Measurements from ENCODE around the gene IL22RA2.

Gene IL22RA2

DNA sequence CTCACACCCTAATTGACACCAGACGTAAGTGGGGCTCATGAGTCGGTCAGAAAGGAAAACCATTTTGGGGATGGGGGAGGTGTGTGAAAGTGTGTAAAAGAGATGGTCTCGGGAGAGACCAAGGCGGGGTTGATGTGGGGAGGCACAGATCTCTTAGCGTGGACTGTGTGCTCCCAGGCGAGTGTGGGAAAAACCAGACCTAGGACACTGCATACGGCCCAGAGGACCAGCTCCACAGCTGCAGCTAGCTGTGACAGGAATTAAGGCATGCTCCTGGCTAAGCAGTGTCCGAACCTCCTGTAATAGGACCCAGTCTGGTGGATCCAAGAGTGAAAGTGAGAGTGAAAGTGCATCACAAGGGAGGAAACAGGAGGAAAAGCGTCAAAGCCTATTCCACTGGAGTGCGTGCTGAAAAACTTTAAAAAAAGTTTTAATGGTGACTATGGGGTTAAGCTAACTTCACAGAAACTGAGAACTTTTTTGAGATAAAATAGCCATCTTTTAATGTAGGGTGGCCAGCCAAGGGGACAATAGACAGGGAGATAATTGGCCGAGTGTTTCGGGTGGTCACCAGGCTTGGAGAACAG is 9.6 kb downstream of the IL22RA2 start:
- Histone ChIP-seq H3K27ac (no peak overlapping the region), H3K4me1 (ENCODE audit: control insufficient read depth in 1 of 2, insufficient read depth in 1 of 2, low read depth in 1 of 2, low read length in 1 of 2) (peaks cover 48 to 78% of the 10 kb centered on the region in 2 experiments), H3K9me3 (no peaks in the 10 kb centered on the region), H3K27me3 (no peaks in the 10 kb centered on the region), H3K4me3 (ENCODE audit: low read depth in 1 of 2, low read length in 1 of 2) (no peak overlapping the region), H3K36me3 (no peaks in the 10 kb centered on the region)
- no peak for TF ChIP-seq CTCF (IDR thresholded peaks at IDR 0.05)

- TF ChIP-seq CTCF (IDR thresholded peaks at IDR 0.05): no peak
- no peak overlapping the region for H3K27ac ChIP-seq
- peaks cover 58 to 88% of the 10 kb centered on the region in 2 experiments for H3K4me1 ChIP-seq (ENCODE audit: control insufficient read depth in 1 of 2, insufficient read depth in 1 of 2, low read depth in 1 of 2, low read length in 1 of 2)
- H3K36me3 ChIP-seq: no peaks in the 10 kb centered on the region
- H3K4me3 ChIP-seq (ENCODE audit: low read depth in 1 of 2, low read length in 1 of 2): no peak overlapping the region
- H3K27me3 ChIP-seq: no peaks in the 10 kb centered on the region
- no peaks in the 10 kb centered on the region for H3K9me3 ChIP-seq
Measured at GRCh38 chr6:137162692-137163306, 10.6 kb downstream of the IL22RA2 start.

DNA sequence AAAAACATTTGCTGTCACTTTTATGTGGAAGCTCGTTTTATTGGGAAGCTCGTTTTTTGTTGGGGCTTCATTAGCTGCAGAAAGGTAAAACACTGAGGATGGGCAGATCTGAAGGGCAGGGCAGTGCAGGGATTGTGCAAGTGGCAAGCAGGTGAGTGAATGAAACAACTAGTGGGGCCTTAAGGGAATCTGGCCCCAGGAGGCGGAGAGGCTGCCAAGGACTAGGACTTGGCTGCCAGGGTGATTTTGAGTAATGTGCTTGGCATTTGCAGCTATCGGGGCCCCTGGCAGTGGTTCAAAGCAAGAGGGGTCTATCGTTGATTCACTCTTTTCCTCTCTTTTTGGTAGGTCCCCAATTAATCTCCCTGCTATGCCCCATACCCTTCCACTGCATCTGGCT is 11.5 kb downstream of the IL22RA2 start:
- H3K9me3 ChIP-seq: no peaks in the 10 kb centered on the region
- no peaks in the 10 kb centered on the region for H3K36me3 ChIP-seq
- TF ChIP-seq CTCF (IDR thresholded peaks at IDR 0.05): no peak
- H3K27me3 ChIP-seq: no peaks in the 10 kb centered on the region
- no peak overlapping the region for H3K27ac ChIP-seq
- peaks cover 64 to 88% of the 10 kb centered on the region in 2 experiments for H3K4me1 ChIP-seq (ENCODE audit: control insufficient read depth in 1 of 2, insufficient read depth in 1 of 2, low read depth in 1 of 2, low read length in 1 of 2)
- H3K4me3 ChIP-seq (ENCODE audit: low read depth in 1 of 2, low read length in 1 of 2): no peak overlapping the region

- no peaks in the 10 kb centered on the region for H3K9me3 ChIP-seq
- no peak overlapping the region for H3K4me3 ChIP-seq (ENCODE audit: low read depth in 1 of 2, low read length in 1 of 2)
- peak overlapping the region; percentile 2 for H3K27ac ChIP-seq
- H3K27me3 ChIP-seq: no peaks in the 10 kb centered on the region
- H3K36me3 ChIP-seq: no peaks in the 10 kb centered on the region
- peaks cover 64 to 88% of the 10 kb centered on the region in 2 experiments for H3K4me1 ChIP-seq (ENCODE audit: control insufficient read depth in 1 of 2, insufficient read depth in 1 of 2, low read depth in 1 of 2, low read length in 1 of 2)
- TF ChIP-seq CTCF (IDR thresholded peaks at IDR 0.05): no peak
Measured at GRCh38 chr6:137160763-137161162, 12.7 kb downstream of the IL22RA2 start.

DNA sequence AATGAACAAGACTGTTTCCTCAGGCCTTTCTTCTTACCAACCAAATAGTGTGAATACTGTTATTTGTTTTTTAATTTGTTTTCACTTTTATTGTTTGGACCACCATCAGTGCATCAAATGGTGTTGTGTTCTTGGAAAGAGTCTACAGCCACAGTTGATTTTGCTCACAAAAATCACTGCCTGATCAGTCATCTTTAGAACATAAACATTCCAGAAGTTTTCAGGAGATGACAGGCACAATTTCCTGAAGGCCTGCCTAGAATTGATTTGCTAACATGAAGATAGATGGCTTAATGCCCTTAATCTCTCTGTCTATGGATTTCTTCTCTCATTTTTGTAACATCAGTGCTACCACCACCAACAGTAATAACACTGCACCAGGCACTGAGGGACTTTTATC is 13.5 kb downstream of the IL22RA2 start:
- Histone ChIP-seq H3K4me3 (ENCODE audit: low read depth in 1 of 2, low read length in 1 of 2) (no peak overlapping the region), H3K4me1 (ENCODE audit: control insufficient read depth in 1 of 2, insufficient read depth in 1 of 2, low read depth in 1 of 2, low read length in 1 of 2) (peaks cover 64 to 88% of the 10 kb centered on the region in 2 experiments), H3K27me3 (no peaks in the 10 kb centered on the region), H3K27ac (peak overlapping the region; percentile 7), H3K36me3 (no peaks in the 10 kb centered on the region), H3K9me3 (no peaks in the 10 kb centered on the region)
- TF ChIP-seq CTCF (IDR thresholded peaks at IDR 0.05): no peak
